GM23338 (cell line): Measurements from ENCODE around the gene ETV5.

Experiments used
- CREB1 ChIP-seq: fragments of 250-450 bp; sonication (Bioruptor Pico); IDR thresholded peaks from 2 replicates; pipeline ENCODE4 v1.5.0; 2020; ENCODE audit warnings: low read depth, mild to moderate bottlenecking, moderate library complexity
- POLR2AphosphoS5 ChIP-seq: IDR thresholded peaks from 2 replicates; pipeline ENCODE4 v1.6.1; 2016; ENCODE audit warnings: antibody characterized with exemption, low read depth
- TF ChIP-seq, protein P1 (sequence below), 2 experiments: fragments of 200-600 bp in 1 of 2; sonication (generic) in 1 of 2; conservative IDR thresholded peaks; 2 replicates each; pipeline versions ENCODE4 v1.5.1 to v1.6.1; 2016 to 2017; ENCODE audit warnings: antibody characterized with exemption in 2 of 2, low read depth in 2 of 2, mild to moderate bottlenecking in 2 of 2, moderate library complexity in 1 of 2

DNA sequence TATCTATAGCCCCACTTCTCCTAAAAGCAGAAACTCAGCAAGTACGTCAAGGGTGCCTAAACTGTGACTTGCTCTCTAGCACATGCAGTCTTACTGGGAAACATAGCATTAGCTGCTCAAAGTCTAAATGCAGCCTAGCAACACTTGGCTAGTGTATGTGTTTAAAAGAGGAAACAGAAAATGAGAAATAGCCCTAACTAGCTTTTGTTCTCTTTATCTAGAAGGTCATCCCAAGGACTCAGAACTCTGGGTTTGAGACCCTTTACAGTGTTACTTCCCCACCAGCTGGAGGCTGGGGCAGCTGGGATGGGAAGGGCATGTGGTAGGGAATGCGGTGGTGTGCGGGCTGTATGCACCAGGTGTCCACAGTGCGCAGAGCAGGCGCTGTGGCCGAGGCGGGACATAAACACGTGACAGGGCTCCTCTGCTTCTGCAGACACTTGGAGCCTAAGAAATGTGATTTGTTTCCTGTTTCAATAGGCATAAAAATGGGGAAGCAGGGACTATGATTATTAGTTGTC lies 13.3 kb downstream of the ETV5 start:
- TF ChIP-seq, protein P1, sequence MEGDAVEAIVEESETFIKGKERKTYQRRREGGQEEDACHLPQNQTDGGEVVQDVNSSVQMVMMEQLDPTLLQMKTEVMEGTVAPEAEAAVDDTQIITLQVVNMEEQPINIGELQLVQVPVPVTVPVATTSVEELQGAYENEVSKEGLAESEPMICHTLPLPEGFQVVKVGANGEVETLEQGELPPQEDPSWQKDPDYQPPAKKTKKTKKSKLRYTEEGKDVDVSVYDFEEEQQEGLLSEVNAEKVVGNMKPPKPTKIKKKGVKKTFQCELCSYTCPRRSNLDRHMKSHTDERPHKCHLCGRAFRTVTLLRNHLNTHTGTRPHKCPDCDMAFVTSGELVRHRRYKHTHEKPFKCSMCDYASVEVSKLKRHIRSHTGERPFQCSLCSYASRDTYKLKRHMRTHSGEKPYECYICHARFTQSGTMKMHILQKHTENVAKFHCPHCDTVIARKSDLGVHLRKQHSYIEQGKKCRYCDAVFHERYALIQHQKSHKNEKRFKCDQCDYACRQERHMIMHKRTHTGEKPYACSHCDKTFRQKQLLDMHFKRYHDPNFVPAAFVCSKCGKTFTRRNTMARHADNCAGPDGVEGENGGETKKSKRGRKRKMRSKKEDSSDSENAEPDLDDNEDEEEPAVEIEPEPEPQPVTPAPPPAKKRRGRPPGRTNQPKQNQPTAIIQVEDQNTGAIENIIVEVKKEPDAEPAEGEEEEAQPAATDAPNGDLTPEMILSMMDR (conservative IDR thresholded peaks at IDR 0.05; ENCODE audit: low read depth in 2 of 2), result no peak
- TF ChIP-seq CREB1 (CRISPR knock-in tag) (no peak), POLR2AphosphoS5 (no peak)
